ENCODE data around the gene SMIM32.

The SMIM32 gene

DNA sequence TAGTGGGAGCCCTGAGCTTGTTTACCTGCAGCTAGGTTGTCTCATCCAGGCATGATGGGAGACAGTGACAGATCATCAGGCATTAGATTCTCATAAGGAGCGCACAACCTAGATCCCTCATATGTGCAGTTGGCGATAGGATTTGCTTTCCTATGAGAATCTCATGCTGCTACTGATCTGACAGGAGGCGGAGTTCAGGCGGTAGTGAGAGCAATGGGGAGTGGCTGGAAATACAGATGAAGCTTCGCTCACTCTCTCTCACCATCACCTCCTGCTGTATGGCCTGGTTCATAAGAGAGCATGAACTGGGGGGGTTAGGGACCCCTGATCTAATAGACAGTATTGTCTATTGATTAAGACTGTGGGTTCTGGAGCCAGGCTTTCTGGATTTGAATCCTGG is 35.4 kb downstream of the SMIM32 start:
- no peak for TF ChIP-seq POLR2AphosphoS5 (IDR thresholded peaks at IDR 0.05; ENCODE audit: low read depth, low read length)
- TF ChIP-seq, protein P1, sequence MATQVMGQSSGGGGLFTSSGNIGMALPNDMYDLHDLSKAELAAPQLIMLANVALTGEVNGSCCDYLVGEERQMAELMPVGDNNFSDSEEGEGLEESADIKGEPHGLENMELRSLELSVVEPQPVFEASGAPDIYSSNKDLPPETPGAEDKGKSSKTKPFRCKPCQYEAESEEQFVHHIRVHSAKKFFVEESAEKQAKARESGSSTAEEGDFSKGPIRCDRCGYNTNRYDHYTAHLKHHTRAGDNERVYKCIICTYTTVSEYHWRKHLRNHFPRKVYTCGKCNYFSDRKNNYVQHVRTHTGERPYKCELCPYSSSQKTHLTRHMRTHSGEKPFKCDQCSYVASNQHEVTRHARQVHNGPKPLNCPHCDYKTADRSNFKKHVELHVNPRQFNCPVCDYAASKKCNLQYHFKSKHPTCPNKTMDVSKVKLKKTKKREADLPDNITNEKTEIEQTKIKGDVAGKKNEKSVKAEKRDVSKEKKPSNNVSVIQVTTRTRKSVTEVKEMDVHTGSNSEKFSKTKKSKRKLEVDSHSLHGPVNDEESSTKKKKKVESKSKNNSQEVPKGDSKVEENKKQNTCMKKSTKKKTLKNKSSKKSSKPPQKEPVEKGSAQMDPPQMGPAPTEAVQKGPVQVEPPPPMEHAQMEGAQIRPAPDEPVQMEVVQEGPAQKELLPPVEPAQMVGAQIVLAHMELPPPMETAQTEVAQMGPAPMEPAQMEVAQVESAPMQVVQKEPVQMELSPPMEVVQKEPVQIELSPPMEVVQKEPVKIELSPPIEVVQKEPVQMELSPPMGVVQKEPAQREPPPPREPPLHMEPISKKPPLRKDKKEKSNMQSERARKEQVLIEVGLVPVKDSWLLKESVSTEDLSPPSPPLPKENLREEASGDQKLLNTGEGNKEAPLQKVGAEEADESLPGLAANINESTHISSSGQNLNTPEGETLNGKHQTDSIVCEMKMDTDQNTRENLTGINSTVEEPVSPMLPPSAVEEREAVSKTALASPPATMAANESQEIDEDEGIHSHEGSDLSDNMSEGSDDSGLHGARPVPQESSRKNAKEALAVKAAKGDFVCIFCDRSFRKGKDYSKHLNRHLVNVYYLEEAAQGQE (IDR thresholded peaks at IDR 0.05; ENCODE audit: insufficient read depth in 1 of 2, low read depth in 2 of 2, low read length in 2 of 2): no peak
- no peak for TF ChIP-seq TAF1 (IDR thresholded peaks at IDR 0.05; ENCODE audit: borderline replicate concordance, insufficient read depth, low read length)
- TF ChIP-seq FOXP2 (optimal IDR thresholded peaks at IDR 0.05; ENCODE audit: borderline replicate concordance, extremely low read depth, extremely low read length, insufficient read depth): no peak
- no peak for TF ChIP-seq SIN3A (IDR thresholded peaks at IDR 0.05; ENCODE audit: borderline replicate concordance, insufficient read depth, low read length)

DNA sequence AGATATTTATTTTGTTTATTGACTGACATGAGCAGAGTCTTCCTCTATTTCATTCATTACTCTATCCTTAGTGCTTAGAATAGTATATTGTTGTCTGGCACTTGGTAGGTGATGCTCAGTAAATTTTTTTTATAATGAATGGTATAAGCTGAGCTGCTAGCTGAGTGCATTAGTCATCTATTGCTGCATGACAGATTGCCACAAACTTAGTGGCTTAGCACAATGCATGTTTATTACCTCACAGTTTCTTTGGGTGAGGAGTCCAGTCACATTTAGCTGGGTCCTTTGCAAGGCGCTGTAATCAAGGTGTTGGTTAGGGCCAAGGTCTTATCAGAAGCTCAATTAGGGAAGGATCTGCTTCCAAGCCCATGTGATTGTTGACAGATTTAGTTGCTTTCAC is 37.2 kb downstream of the SMIM32 start:
- TF ChIP-seq POLR2AphosphoS5 (IDR thresholded peaks at IDR 0.05; ENCODE audit: low read depth, low read length) (no peak), SIN3A (IDR thresholded peaks at IDR 0.05; ENCODE audit: borderline replicate concordance, insufficient read depth, low read length) (no peak), FOXP2 (optimal IDR thresholded peaks at IDR 0.05; ENCODE audit: borderline replicate concordance, extremely low read depth, extremely low read length, insufficient read depth) (no peak), TAF1 (IDR thresholded peaks at IDR 0.05; ENCODE audit: borderline replicate concordance, insufficient read depth, low read length) (no peak)
- TF ChIP-seq, protein P1 (IDR thresholded peaks at IDR 0.05; ENCODE audit: insufficient read depth in 1 of 2, low read depth in 2 of 2, low read length in 2 of 2): no peak

DNA sequence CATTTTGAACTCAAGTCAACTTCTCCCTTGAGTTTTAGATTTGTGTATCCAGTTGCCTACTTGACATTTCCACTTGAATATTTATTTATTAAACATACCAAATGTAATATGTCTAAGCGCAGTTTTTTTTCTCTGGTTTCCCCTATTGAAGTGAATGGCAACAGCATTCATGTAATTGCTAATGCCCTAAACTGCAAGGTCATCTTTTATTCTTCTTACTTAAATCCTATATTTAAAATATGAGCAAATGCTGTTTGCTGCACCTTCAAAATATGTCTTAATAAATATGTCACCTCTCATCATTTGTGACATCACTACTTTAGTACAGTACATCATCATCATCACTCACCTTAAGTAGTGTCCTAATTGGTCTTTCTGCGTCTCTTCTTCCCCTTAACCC is 37.9 kb downstream of the SMIM32 start:
- no peak for TF ChIP-seq POLR2AphosphoS5 (IDR thresholded peaks at IDR 0.05; ENCODE audit: low read depth, low read length)
- TF ChIP-seq, protein P1 (IDR thresholded peaks at IDR 0.05; ENCODE audit: insufficient read depth in 1 of 2, low read depth in 2 of 2, low read length in 2 of 2): no peak
- TF ChIP-seq TAF1 (IDR thresholded peaks at IDR 0.05; ENCODE audit: borderline replicate concordance, insufficient read depth, low read length): no peak
- no peak for TF ChIP-seq FOXP2 (optimal IDR thresholded peaks at IDR 0.05; ENCODE audit: borderline replicate concordance, extremely low read depth, extremely low read length, insufficient read depth)
- no peak for TF ChIP-seq SIN3A (IDR thresholded peaks at IDR 0.05; ENCODE audit: borderline replicate concordance, insufficient read depth, low read length)

DNA sequence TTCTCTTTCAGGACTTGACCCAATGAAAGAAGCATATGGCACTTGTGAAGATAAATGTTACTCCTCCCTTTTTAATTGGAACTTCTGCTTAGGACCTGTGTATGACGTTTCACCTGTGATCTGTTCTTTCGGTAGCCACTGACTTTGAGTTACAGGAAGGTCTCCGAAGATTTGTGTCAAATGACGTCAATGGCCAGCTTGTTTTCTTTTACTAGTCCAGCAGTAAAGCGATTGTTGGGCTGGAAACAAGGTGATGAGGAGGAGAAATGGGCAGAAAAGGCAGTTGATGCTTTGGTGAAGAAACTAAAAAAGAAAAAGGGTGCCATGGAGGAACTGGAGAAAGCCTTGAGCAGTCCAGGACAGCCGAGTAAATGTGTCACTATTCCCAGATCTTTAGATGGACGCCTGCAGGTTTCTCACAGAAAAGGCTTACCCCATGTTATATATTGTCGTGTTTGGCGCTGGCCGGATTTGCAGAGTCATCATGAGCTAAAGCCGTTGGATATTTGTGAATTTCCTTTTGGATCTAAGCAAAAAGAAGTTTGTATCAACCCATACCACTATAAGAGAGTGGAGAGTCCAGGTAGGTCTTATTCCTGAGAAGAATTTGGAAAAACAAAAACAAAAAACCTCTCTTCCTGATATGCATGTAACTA is 39.3 kb downstream of the SMIM32 start:
- no peak for TF ChIP-seq FOXP2 (optimal IDR thresholded peaks at IDR 0.05; ENCODE audit: borderline replicate concordance, extremely low read depth, extremely low read length, insufficient read depth)
- TF ChIP-seq SIN3A (IDR thresholded peaks at IDR 0.05; ENCODE audit: borderline replicate concordance, insufficient read depth, low read length): no peak
- TF ChIP-seq, protein P1 (IDR thresholded peaks at IDR 0.05; ENCODE audit: insufficient read depth in 1 of 2, low read depth in 2 of 2, low read length in 2 of 2): no peak
- TF ChIP-seq TAF1 (IDR thresholded peaks at IDR 0.05; ENCODE audit: borderline replicate concordance, insufficient read depth, low read length): no peak
- no peak for TF ChIP-seq POLR2AphosphoS5 (IDR thresholded peaks at IDR 0.05; ENCODE audit: low read depth, low read length)

Measured in PFSK-1 (cell line).